Mucosa of rectum (tissue), 2 donors: ENCODE measurements around the gene ZNF534.
"Not testable (repeated sequence)": the region's sequence is repeated elsewhere in the genome, so short reads cannot be mapped to it uniquely, and the experiment has no call there.

Experiments used
- H3K27ac ChIP-seq, 2 donors: one replicate each; pipeline ENCODE4 v1.7.0; 2013; ENCODE audit warnings: inconsistent platforms in 2 of 2, low read depth in 2 of 2, low read length in 2 of 2
- H3K27me3 ChIP-seq, 2 donors: one replicate each; pipeline ENCODE4 v1.7.0; 2013; ENCODE audit warnings: low read length in 2 of 2; ENCODE audit not compliant: control insufficient read depth in 2 of 2, insufficient read depth in 2 of 2
- H3K36me3 ChIP-seq, 2 donors: one replicate each; pipeline ENCODE4 v1.7.0; 2013; ENCODE audit warnings: low read length in 2 of 2; ENCODE audit not compliant: control insufficient read depth in 2 of 2, insufficient read depth in 2 of 2
- H3K4me1 ChIP-seq, 2 donors: one replicate each; pipeline ENCODE4 v1.7.0; 2013; ENCODE audit warnings: low read length in 2 of 2, mild to moderate bottlenecking in 1 of 2; ENCODE audit not compliant: control insufficient read depth in 2 of 2, insufficient read depth in 2 of 2
- H3K4me3 ChIP-seq, 2 donors: one replicate each; pipeline ENCODE4 v1.7.0; 2013; ENCODE audit warnings: low read length in 2 of 2
- H3K9ac ChIP-seq, 2 donors: one replicate each; pipeline ENCODE4 v1.7.0; 2013; ENCODE audit warnings: low read length in 2 of 2, low read depth in 1 of 2, mild to moderate bottlenecking in 1 of 2
- H3K9me3 ChIP-seq, 2 donors: one replicate each; pipeline ENCODE4 v1.7.0; 2013; ENCODE audit warnings: low read length in 2 of 2; ENCODE audit not compliant: control insufficient read depth in 2 of 2
- donor health status: healthy.
- donor health status: Normal muscosa, but diverticular disease.

The ZNF534 gene

GRCh38 chr19:52464798-52465470 is 36.0 kb downstream of the ZNF534 start:
- Histone ChIP-seq H3K4me3 (no peak overlapping the region), H3K36me3 (no peaks in the 10 kb centered on the region), H3K9me3 (peaks cover 30 to 31% of the 10 kb centered on the region in 2 donors), H3K4me1 (no peaks in the 10 kb centered on the region), H3K27me3 (no peaks in the 10 kb centered on the region), H3K9ac (no peak overlapping the region), H3K27ac (no peak overlapping the region)

GRCh38 chr19:52473655-52474350 is 44.9 kb downstream of the ZNF534 start:
- no peak overlapping the region for H3K4me3 ChIP-seq
- no peak overlapping the region for H3K9ac ChIP-seq
- no peaks in the 10 kb centered on the region for H3K36me3 ChIP-seq
- H3K27me3 ChIP-seq, result no peaks in the 10 kb centered on the region
- H3K9me3 ChIP-seq, result peaks cover 65 to 66% of the 10 kb centered on the region in 2 donors
- no peak overlapping the region for H3K27ac ChIP-seq
- H3K4me1 ChIP-seq, result no peaks in the 10 kb centered on the region

- no peak overlapping the region for H3K27ac ChIP-seq
- no peaks in the 10 kb centered on the region for H3K4me1 ChIP-seq
- peaks cover 60 to 64% of the 10 kb centered on the region in 2 donors for H3K9me3 ChIP-seq
- H3K9ac ChIP-seq, result no peak overlapping the region
- H3K4me3 ChIP-seq, result no peak overlapping the region
- H3K27me3 ChIP-seq, result no peaks in the 10 kb centered on the region
- no peaks in the 10 kb centered on the region for H3K36me3 ChIP-seq
Measured at GRCh38 chr19:52474351-52475127, 45.6 kb downstream of the ZNF534 start.

GRCh38 chr19:52484111-52484743 is 55.3 kb downstream of the ZNF534 start:
- H3K27ac ChIP-seq, H3K27me3 ChIP-seq, H3K4me3 ChIP-seq, H3K4me1 ChIP-seq, H3K36me3 ChIP-seq, H3K9ac ChIP-seq: not testable (repeated sequence)
- H3K9me3 ChIP-seq, result peaks cover 7 to 17% of the 10 kb centered on the region in 2 donors

GRCh38 chr19:52485064-52485463 is 56.1 kb downstream of the ZNF534 start:
- not testable (repeated sequence) for H3K27me3 ChIP-seq, H3K4me1 ChIP-seq, H3K27ac ChIP-seq, H3K9ac ChIP-seq, H3K4me3 ChIP-seq, H3K36me3 ChIP-seq
- peaks cover 7 to 17% of the 10 kb centered on the region in 2 donors for H3K9me3 ChIP-seq

- H3K9me3 ChIP-seq, result peaks cover 2 to 14% of the 10 kb centered on the region in 2 donors
- H3K36me3 ChIP-seq, H3K4me3 ChIP-seq, H3K27ac ChIP-seq, H3K4me1 ChIP-seq, H3K27me3 ChIP-seq, H3K9ac ChIP-seq: not testable (repeated sequence)
Measured at GRCh38 chr19:52485561-52486240, 56.8 kb downstream of the ZNF534 start.

- H3K4me1 ChIP-seq, result no peaks in the 10 kb centered on the region
- no peaks in the 10 kb centered on the region for H3K27me3 ChIP-seq
- H3K4me3 ChIP-seq, result no peak overlapping the region
- H3K9ac ChIP-seq, result no peak overlapping the region
- no peaks in the 10 kb centered on the region for H3K36me3 ChIP-seq
- H3K27ac ChIP-seq, result no peak overlapping the region
- peaks cover 0 to 2% of the 10 kb centered on the region in 2 donors for H3K9me3 ChIP-seq
Measured at GRCh38 chr19:52492201-52492993, 63.4 kb downstream of the ZNF534 start.

- Histone ChIP-seq H3K9ac (no peak overlapping the region), H3K27ac (no peak overlapping the region), H3K9me3 (peaks cover 0 to 2% of the 10 kb centered on the region in 2 donors), H3K4me1 (no peaks in the 10 kb centered on the region), H3K4me3 (no peak overlapping the region), H3K36me3 (no peaks in the 10 kb centered on the region), H3K27me3 (no peaks in the 10 kb centered on the region)
Measured at GRCh38 chr19:52492994-52493470, 64.1 kb downstream of the ZNF534 start.

- no peak overlapping the region for H3K9ac ChIP-seq
- H3K9me3 ChIP-seq, result no peaks in the 10 kb centered on the region
- H3K27ac ChIP-seq, result no peak overlapping the region
- H3K4me1 ChIP-seq, result no peaks in the 10 kb centered on the region
- no peaks in the 10 kb centered on the region for H3K36me3 ChIP-seq
- H3K27me3 ChIP-seq, result no peaks in the 10 kb centered on the region
- H3K4me3 ChIP-seq, result no peak overlapping the region
Measured at GRCh38 chr19:52494518-52494917, 65.6 kb downstream of the ZNF534 start.
